Upper lobe of right lung (tissue), 1 donor: ENCODE data around the gene SCGN. TPM values are rescaled to one million over a fixed set of nuclear protein-coding genes. Genes with fewer than 3 reads are reported as not detected.

Experiments used
- ATAC-seq: fragments of 200-7000 bp; cut with Tn5 transposase; one replicate; pipeline ENCODE4 v1.9.1; 2020; ENCODE audit warnings: mild to moderate bottlenecking, moderate library complexity
- DNase-seq: peaks from one replicate; pipeline ENCODE4 v3.0.0-alpha.2; 2020
- H3K27ac ChIP-seq: fragments of 200-600 bp; one replicate; pipeline ENCODE4 v1.8.0; 2022
- H3K27me3 ChIP-seq: fragments of 200-600 bp; one replicate; pipeline ENCODE4 v1.8.0; 2022; ENCODE audit warnings: mild to moderate bottlenecking
- H3K36me3 ChIP-seq: fragments of 200-600 bp; one replicate; pipeline ENCODE4 v1.8.0; 2022
- H3K4me1 ChIP-seq: fragments of 200-600 bp; one replicate; pipeline ENCODE4 v1.8.0; 2022
- H3K4me3 ChIP-seq: fragments of 200-600 bp; one replicate; pipeline ENCODE4 v1.8.0; 2022; ENCODE audit warnings: mild to moderate bottlenecking
- H3K9me3 ChIP-seq: fragments of 200-600 bp; one replicate; pipeline ENCODE4 v1.8.0; 2022
- intact Hi-C: fragments of 100-400 bp; cut with DNase I; formaldehyde crosslinking; loops from one replicate; pipeline ENCODE4 v1.11.0; 2022
- total RNA-seq: library from RNA; stranded (reverse); fragmentation: NEBNext Ultra II Directional; extraction: Animal tissue kit (Norgen Biotek cat#: 25700); gene quantifications from one replicate; pipeline ENCODE4 v1.2.1, GENCODE V29; 2021
- TF ChIP-seq, protein P1 (sequence below): fragments of 200-600 bp; IDR thresholded peaks from one replicate; pipeline ENCODE4 v1.8.0; 2022; ENCODE audit warnings: antibody characterized with exemption
- donor health status: DM: no; HTN: yes; CAD: no; lungs with severe emphysema.

Gene SCGN
- total RNA-seq, 1 donor from 2014 or later = not detected

DNA sequence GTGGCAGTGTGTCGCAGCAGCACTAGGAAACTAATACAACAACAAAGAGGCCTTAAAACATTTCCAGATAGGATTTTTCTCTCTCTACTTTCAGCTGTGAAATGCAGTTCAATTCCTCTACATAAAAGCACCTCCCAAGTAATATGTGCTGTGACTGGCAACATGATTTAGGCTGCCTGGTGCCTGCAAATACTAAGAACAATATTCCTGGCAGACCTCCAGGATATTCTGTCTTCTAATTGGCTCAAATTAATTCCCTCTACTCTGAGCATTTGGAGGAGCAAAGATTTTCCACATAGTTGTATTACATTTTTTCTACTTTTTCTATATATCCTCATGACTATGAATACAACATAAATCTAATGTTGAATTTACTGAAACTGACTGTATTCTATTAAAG, 33.2 kb downstream of the SCGN start:
- Histone ChIP-seq H3K27me3 (no peaks in the 10 kb centered on the region), H3K4me3 (no peak overlapping the region), H3K27ac (no peak overlapping the region), H3K9me3 (no peaks in the 10 kb centered on the region), H3K4me1 (no peaks in the 10 kb centered on the region), H3K36me3 (no peaks in the 10 kb centered on the region)
- ATAC-seq (no peak), DNase-seq (no peak)
- intact Hi-C loops = no loop called here
- TF ChIP-seq, protein P1, sequence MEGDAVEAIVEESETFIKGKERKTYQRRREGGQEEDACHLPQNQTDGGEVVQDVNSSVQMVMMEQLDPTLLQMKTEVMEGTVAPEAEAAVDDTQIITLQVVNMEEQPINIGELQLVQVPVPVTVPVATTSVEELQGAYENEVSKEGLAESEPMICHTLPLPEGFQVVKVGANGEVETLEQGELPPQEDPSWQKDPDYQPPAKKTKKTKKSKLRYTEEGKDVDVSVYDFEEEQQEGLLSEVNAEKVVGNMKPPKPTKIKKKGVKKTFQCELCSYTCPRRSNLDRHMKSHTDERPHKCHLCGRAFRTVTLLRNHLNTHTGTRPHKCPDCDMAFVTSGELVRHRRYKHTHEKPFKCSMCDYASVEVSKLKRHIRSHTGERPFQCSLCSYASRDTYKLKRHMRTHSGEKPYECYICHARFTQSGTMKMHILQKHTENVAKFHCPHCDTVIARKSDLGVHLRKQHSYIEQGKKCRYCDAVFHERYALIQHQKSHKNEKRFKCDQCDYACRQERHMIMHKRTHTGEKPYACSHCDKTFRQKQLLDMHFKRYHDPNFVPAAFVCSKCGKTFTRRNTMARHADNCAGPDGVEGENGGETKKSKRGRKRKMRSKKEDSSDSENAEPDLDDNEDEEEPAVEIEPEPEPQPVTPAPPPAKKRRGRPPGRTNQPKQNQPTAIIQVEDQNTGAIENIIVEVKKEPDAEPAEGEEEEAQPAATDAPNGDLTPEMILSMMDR = no peak

GRCh38 chr6:25685896-25686295, 33.9 kb downstream of the SCGN start:
- H3K36me3 ChIP-seq = no peaks in the 10 kb centered on the region
- ATAC-seq = no peak

GRCh38 chr6:25686856-25687255, 34.8 kb downstream of the SCGN start:
- ATAC-seq = no peak
- TF ChIP-seq, protein P1 = no peak
- no peaks in the 10 kb centered on the region for H3K36me3 ChIP-seq

More at GRCh38 chr6:25685896-25686295, 33.9 kb downstream of the SCGN start:
- Histone ChIP-seq H3K27me3 (no peaks in the 10 kb centered on the region), H3K4me1 (no peaks in the 10 kb centered on the region), H3K27ac (no peak overlapping the region), H3K9me3 (no peaks in the 10 kb centered on the region), H3K4me3 (no peak overlapping the region)
- TF ChIP-seq, protein P1 = no peak
- DNase-seq = no peak
- intact Hi-C loops = no loop called here

DNA sequence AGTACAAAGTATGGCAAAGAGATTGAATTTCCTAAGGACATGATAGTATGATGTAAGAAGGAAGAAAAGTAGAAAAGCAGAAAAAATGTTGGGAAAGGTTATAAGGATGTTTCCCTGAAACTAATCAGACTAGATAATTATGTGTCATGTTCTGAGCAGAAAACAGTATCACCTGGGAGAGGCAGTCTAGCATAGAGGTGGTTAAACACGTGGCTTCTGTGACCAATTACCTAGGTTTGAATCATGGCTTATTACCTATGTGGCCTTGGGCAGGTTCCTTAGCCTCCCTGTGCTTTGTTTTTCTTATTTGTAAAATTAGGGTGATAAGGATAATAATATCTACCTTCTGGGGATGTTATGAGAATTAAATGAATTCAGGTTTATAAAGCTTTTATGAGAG, 38.0 kb downstream of the SCGN start:
- DNase-seq (no peak), ATAC-seq (no peak)
- intact Hi-C loops = no loop called here
- no peak overlapping the region for H3K4me3 ChIP-seq
- no peaks in the 10 kb centered on the region for H3K27me3 ChIP-seq
- TF ChIP-seq, protein P1 = no peak
- H3K9me3 ChIP-seq = no peaks in the 10 kb centered on the region
- H3K4me1 ChIP-seq = no peaks in the 10 kb centered on the region
- H3K27ac ChIP-seq = no peak overlapping the region
- H3K36me3 ChIP-seq = no peaks in the 10 kb centered on the region

More at GRCh38 chr6:25686856-25687255, 34.8 kb downstream of the SCGN start:
- intact Hi-C loops = no loop called here
- no peaks in the 10 kb centered on the region for H3K27me3 ChIP-seq
- H3K4me1 ChIP-seq = no peaks in the 10 kb centered on the region
- no peak overlapping the region for H3K27ac ChIP-seq
- H3K4me3 ChIP-seq = no peak overlapping the region
- no peaks in the 10 kb centered on the region for H3K9me3 ChIP-seq
- DNase-seq = no peak

GRCh38 chr6:25691894-25692293, 39.9 kb downstream of the SCGN start:
- Histone ChIP-seq H3K4me1 (no peaks in the 10 kb centered on the region), H3K9me3 (no peaks in the 10 kb centered on the region), H3K27me3 (no peaks in the 10 kb centered on the region), H3K4me3 (no peak overlapping the region), H3K27ac (no peak overlapping the region), H3K36me3 (no peaks in the 10 kb centered on the region)
- TF ChIP-seq, protein P1 = no peak
- intact Hi-C loops = no loop called here
- no peak for DNase-seq
- no peak for ATAC-seq

- no peaks in the 10 kb centered on the region for H3K36me3 ChIP-seq
- H3K27me3 ChIP-seq = no peaks in the 10 kb centered on the region
- no peak overlapping the region for H3K4me3 ChIP-seq
- ATAC-seq (no peak), DNase-seq (no peak)
- no peak overlapping the region for H3K27ac ChIP-seq
- TF ChIP-seq, protein P1 = no peak
- H3K9me3 ChIP-seq = no peaks in the 10 kb centered on the region
- intact Hi-C loops = no loop called here
- no peaks in the 10 kb centered on the region for H3K4me1 ChIP-seq
Measured at GRCh38 chr6:25692472-25692871, 40.5 kb downstream of the SCGN start.
